Lung (tissue), 12 donors: ENCODE results near the gene SPACA4. TPM values are rescaled to one million over a fixed set of nuclear protein-coding genes. Genes with fewer than 3 reads are reported as not detected.

Experiments
- ATAC-seq: fragments of 200-7000 bp; cut with Tn5 transposase; one replicate; pipeline ENCODE4 v1.9.1; 2020; ENCODE audit warnings: moderate number of reproducible peaks; ENCODE audit not compliant: insufficient read depth, low FRiP score
- DNase-seq, 3 donors: peaks; one replicate each; pipeline ENCODE4 v3.0.0-alpha.2; 2013 to 2017
- H3K27ac ChIP-seq, 2 donors: one replicate each; pipeline ENCODE4 v1.5.1; 2013; ENCODE audit warnings: mild to moderate bottlenecking in 2 of 2, moderate library complexity in 2 of 2, control low read depth in 1 of 2, inconsistent platforms in 1 of 2, low read depth in 1 of 2, low read length in 1 of 2
- H3K27me3 ChIP-seq, 3 donors: one replicate each; pipeline ENCODE4 v1.5.1; 2013; ENCODE audit warnings: low read length in 2 of 3; ENCODE audit not compliant: control insufficient read depth in 3 of 3, insufficient read depth in 3 of 3
- H3K36me3 ChIP-seq, 4 donors: one replicate each; pipeline ENCODE4 v1.5.1; 2013; ENCODE audit warnings: low read length in 4 of 4, mild to moderate bottlenecking in 1 of 4, moderate library complexity in 1 of 4; ENCODE audit not compliant: control insufficient read depth in 4 of 4, insufficient read depth in 4 of 4
- H3K4me1 ChIP-seq, 5 donors: one replicate each; pipeline ENCODE4 v1.5.1; 2013; ENCODE audit warnings: low read length in 5 of 5, mild to moderate bottlenecking in 2 of 5, moderate library complexity in 1 of 5; ENCODE audit not compliant: control insufficient read depth in 5 of 5, insufficient read depth in 5 of 5
- H3K4me3 ChIP-seq: one replicate; pipeline ENCODE4 v1.5.1; 2013; ENCODE audit warnings: mild to moderate bottlenecking, control low read depth, moderate library complexity
- H3K9ac ChIP-seq, 2 donors: one replicate each; pipeline ENCODE4 v1.5.1; 2013; ENCODE audit warnings: low read length in 2 of 2, control low read depth in 1 of 2; ENCODE audit not compliant: insufficient read depth in 1 of 2
- H3K9me3 ChIP-seq, 4 donors: one replicate each; pipeline ENCODE4 v1.5.1; 2013; ENCODE audit warnings: low read length in 3 of 4, mild to moderate bottlenecking in 1 of 4, moderate library complexity in 1 of 4; ENCODE audit not compliant: control insufficient read depth in 4 of 4, insufficient read depth in 3 of 4
- CTCF ChIP-seq: IDR thresholded peaks from 2 replicates; pipeline ENCODE4 v1.5.1; 2012; ENCODE audit warnings: mild to moderate bottlenecking; ENCODE audit errors: control extremely low read depth, extremely low read depth
- WGBS, 2 donors: extraction: QIAGEN DNeasy Blood & Tissue Kit; methylation state at CpG; one replicate each; pipeline ENCODE4 v1.1.7; 2013; 5-methylcytosine and 5-hydroxymethylcytosine counted together
- polyA plus RNA-seq, 2 donors: library from polyadenylated mRNA; stranded (reverse); fragments of 200-250 nt; gene quantifications; one replicate each; pipeline ENCODE4 v1.2.1, GENCODE V29; 2013
- total RNA-seq, 2 donors: library from RNA; depleted of rRNA in 1 of 2; stranded (reverse); fragments of >200 nt in 1 of 2; gene quantifications; one replicate each; pipeline ENCODE4 v1.2.1, GENCODE V29; 2014 to 2021
- donor health status: control.
- donor health status: control.
- donor health status: Bipolar disorder and iron deficiency.
- donor health status: healthy.
- donor health status: DM: yes; HTN: yes; CAD: no.

The SPACA4 gene
- total and polyA plus RNA-seq, 4 donors: 0.03 to 0.16 TPM; not detected in 2

- H3K4me3 ChIP-seq: no peak overlapping the region
- H3K27ac ChIP-seq: peak overlapping the region in 1 of 2 donors; percentile 78
- WGBS, 2 donors: 73 to 84% methylated on average over 17 to 19 of the region's 19 CpGs
- TF ChIP-seq CTCF: no peak
- no peaks in the 10 kb centered on the region for H3K9me3 ChIP-seq
- H3K36me3 ChIP-seq: peaks cover 13 to 38% (median 22%) of the 10 kb centered on the region in 4 donors
- no peak overlapping the region for H3K9ac ChIP-seq
- H3K4me1 ChIP-seq: peaks cover 0 to 41% (median 20%) of the 10 kb centered on the region in 5 donors
- no peak for ATAC-seq
- no peaks in the 10 kb centered on the region for H3K27me3 ChIP-seq
- no peak for DNase-seq
Measured at GRCh38 chr19:48615231-48616040, 8.9 kb downstream of the SPACA4 start.

- DNase-seq (no peak), ATAC-seq (no peak)
- H3K27ac ChIP-seq: peak overlapping the region in 1 of 2 donors; percentile 78
- H3K36me3 ChIP-seq: peaks cover 13 to 38% (median 22%) of the 10 kb centered on the region in 4 donors
- H3K27me3 ChIP-seq: no peaks in the 10 kb centered on the region
- 83 to 94% methylated on average over 14 to 16 of the region's 16 CpGs for WGBS, 2 donors
- H3K4me1 ChIP-seq: peaks cover 0 to 41% (median 20%) of the 10 kb centered on the region in 5 donors
- H3K9ac ChIP-seq: no peak overlapping the region
- no peak overlapping the region for H3K4me3 ChIP-seq
- H3K9me3 ChIP-seq: no peaks in the 10 kb centered on the region
- no peak for TF ChIP-seq CTCF
Measured at GRCh38 chr19:48616041-48616436, 9.5 kb downstream of the SPACA4 start.

- no peak for TF ChIP-seq CTCF
- DNase-seq (no peak), ATAC-seq (no peak)
- 56 to 65% methylated on average over 12 of the region's 12 CpGs for WGBS, 2 donors
- Histone ChIP-seq H3K36me3 (peaks cover 13 to 38% (median 22%) of the 10 kb centered on the region in 4 donors), H3K9ac (no peak overlapping the region), H3K27me3 (no peaks in the 10 kb centered on the region), H3K4me1 (peaks cover 0 to 41% (median 20%) of the 10 kb centered on the region in 5 donors), H3K9me3 (no peaks in the 10 kb centered on the region), H3K27ac (peak overlapping the region in 1 of 2 donors; percentile 40), H3K4me3 (no peak overlapping the region)
Measured at GRCh38 chr19:48616491-48617056, 10.0 kb downstream of the SPACA4 start.
